NCI-H2196 treated with DMSO at 0.1 percent for 48 hours (cell line): Measurements from ENCODE around the gene FUT8.

Experiments
- DNase-seq: peaks from one replicate; lab custom pipeline; 2025; ENCODE audit not compliant: unreplicated experiment; lab: John Stamatoyannopoulos, UW

FUT8 gene

GRCh38 chr14:65552724-65553123 lies 140.2 kb downstream of the FUT8 start:
- DNase-seq: no peak

DNA sequence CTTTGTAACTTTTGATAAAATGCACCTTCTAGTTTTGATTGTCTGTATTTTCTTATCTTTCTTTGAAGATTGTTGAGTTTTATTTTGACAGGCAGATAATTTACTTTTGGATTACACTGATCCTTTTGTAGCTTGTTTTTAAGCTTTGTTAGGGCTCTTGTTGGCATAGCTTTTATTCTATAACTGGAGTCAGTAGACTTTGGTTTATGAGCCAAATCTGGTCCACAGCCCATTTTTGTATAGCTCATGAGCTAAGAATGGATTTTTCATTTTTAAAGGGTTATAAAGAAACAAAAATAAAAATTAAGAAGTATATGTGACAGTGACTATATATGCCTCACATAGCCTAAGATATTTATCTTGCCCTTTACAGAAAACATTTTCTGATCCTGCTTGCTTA lies 142.3 kb downstream of the FUT8 start:
- no peak for DNase-seq

GRCh38 chr14:65555358-65555757 lies 142.8 kb downstream of the FUT8 start:
- DNase-seq: no peak

- no peak for DNase-seq
These were observed 145.8 kb downstream of the FUT8 start for GRCh38 chr14:65558363-65558762.

DNA sequence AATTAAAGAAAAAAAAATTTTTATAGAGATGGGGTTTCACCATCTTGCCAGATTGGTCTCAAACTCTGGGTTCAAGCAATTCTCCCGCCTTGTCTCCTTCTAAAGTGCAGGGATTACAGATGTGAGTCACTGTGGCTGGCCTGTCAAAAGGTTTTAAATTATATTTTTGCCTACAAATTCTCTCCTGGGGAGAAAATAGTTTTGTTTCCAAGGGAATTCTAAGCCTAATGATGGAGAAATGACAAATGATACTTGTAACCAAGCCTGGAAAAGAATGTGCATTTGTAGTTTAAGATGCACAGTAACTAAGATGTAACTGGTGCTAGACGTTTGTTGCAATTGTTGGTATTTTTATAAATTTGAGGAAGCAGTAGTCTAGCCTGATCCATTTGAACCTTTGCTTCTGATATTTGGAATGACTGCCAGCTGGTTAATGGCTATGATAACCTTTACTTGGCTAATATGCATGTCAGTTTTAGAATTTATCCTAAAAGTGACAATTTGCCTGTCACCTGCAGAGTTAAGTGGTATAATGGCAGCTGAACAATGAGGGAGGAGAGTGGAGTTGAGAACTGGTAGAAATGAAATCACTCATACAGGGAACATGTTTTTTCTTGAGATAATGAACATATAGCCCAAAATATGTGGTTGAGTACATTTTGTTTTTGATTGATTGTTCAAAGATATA lies 148.0 kb downstream of the FUT8 start:
- DNase-seq: no peak

DNA sequence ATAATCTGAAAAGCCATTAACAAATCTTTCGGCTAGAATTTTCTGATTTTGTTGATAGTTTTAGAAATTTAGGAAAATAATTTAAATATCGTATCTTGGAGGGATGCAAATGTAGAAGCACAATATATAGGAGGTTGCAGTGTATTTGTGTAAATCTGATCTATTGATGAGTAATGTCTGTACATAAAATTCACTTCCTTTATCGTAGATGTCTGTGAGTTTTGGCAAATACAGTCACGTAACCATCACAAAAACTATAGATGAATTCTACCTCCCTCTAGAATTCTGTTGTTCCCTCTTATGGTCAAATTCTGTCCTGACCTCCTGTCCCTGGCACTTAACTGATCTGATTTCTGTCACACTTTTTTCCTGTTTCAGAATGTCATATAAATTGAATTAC lies 151.8 kb downstream of the FUT8 start:
- DNase-seq: no peak

DNA sequence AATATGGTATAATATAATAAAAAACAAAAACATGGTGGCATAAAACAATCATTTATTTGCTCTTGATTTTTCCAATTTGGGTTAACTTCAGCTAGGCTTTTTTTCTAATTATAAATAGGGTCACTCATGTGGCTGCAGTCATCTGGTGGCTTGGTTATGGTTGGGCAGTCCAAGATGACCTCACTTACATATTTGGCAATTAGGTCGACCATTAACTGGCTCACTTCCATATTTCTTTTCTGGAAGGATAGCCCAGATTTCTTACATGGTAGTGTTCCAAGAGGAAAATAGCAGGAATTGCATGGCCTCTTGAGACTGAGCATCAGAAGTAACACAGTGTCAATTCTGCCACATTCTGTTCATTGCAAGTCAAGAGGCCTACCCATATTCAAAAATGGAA lies 153.4 kb downstream of the FUT8 start:
- no peak for DNase-seq

DNA sequence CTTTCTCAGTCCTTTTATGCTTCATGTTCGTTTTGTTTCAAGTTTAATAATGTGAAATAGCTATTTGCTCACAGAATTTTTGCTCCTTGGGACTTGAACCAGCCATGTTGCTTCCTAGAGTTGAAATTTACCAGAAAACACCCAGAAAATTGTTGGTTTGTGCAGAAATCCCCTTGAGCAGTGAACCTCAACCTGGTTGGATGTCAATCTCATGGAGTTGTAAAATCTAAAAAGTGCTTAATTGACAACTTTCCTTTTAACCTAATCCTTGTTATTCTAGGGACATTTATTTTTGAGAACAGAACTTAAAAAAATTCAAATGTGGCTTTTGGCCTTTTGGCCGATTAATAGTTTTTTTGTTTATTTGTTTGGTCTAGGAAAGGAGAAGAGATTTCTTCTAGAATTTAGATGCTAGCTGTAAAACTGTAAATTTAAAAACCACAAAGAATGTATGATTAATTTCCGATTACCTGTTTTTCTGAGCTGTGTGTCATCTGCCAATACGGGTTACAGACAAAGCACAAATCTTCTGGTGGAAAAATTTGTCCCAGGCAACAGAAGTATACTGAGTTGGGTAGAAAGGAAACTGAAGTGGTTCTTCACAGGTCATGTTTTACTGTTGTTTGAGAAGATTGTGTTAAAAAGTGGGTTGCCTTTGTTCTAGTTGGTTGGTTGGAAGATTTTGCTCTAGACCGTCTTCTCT lies 154.4 kb downstream of the FUT8 start:
- DNase-seq: no peak

- DNase-seq: no peak
These were observed 162.1 kb downstream of the FUT8 start for GRCh38 chr14:65574611-65575010.

DNA sequence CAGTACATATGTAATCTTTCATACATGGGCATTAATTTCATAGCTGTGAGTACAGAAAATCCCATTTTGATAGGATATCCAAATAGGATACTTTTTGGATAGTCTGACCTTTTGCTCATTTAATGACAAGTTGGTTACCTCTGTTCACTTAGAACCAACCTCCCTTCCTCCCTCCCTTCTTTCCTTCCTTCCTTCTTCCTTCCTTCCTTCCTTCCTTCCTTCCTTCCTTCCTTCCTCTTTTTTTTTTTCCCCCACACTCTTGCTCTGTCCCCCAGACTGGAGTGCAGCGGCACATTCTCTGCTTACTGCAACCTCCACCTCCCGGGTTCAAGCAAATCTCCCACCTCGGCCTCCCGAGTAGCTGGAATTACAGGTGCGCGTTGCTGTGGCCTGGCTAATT lies 162.9 kb downstream of the FUT8 start:
- DNase-seq: no peak

DNA sequence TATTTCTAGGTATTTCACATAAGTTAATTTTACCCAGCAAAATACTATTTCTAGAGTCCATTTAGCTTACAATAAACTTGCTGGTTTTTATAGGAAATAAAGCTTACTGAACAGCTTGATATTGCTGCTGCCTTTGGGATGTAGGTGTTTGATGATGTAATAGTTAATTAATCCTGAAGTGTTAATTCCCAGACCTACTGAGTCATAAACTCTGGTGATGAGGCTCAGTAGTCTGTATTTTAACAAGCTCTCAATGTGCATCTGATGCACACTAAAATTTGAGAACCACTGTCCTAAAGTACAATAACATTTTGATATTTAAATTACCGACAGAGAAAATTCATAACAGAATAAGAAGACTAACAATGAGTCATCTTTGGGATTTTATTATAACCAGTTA lies 168.4 kb downstream of the FUT8 start:
- no peak for DNase-seq

GRCh38 chr14:65581378-65581777 lies 168.8 kb downstream of the FUT8 start:
- DNase-seq: no peak

DNA sequence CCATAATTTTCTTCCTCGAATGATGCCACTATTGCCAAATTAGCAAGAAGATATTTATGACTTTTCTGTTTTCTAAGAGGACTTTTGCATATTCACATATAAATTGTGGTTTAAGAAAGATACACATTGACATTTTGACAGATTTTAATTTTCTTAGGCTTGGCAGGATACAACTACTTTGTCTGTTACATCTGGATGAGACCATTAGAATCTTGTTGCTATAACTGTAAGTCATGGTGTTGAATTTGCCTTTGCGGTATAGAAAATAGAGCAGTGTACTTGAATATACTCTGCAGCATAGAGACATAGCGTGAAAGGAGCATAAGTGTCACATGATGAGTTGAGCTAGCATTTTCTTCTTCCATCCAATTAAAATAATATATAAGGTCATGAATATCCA lies 169.3 kb downstream of the FUT8 start:
- DNase-seq: no peak

DNA sequence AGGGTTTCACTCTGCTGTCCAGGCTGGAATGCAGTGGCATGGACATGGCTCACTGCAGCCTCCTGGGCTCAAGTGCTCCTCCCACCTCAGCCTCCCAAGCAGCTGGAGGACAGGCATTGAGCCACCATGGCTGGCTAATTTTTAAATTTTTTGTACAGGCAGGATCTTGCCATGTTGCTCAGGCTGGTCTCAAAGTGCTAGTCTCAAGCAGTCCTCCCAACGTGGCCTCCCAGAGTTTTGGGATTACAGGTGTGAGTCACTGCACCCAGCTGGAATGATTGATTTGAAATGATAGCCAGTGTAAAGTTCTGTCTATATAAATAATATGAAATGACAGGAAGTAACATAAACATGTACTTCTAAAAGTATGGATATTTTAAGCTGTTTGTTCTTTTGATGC lies 172.7 kb downstream of the FUT8 start:
- DNase-seq: no peak

DNA sequence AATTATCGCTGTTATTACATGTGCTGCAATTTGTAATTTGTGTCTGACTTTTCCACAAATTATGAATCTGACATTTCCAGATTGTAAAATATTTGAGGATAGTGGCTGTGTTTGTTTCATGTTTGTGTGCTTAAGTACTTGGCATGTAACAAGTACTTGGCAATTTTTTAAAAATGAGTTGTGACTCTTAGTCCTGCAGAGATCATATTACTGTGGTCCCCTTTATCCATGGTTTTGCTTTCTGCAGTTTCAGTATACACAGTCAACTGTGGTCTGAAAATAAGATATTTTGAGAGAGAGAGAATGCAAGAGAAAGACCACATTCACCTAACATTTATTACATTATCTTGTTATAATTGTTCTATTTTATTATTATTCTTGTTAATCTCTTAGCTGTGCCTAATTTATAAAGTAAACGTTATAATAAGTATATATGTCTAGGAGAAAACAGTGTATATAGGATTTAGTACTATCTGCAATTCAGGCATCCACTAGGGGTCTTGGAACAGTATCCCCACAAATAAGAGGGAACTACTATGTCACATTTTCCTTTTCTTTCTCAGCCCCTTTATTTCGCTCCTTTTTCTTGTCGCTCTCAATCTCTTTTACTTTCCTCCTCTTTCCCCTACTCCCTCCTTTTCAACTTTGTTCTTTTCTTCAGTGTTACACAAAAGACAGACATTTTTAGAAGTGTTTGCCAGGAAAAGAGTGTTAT lies 176.1 kb downstream of the FUT8 start:
- DNase-seq: no peak

- no peak for DNase-seq
These were observed 181.8 kb downstream of the FUT8 start for GRCh38 chr14:65594153-65594881.

GRCh38 chr14:65594882-65595237 lies 182.3 kb downstream of the FUT8 start:
- no peak for DNase-seq

DNA sequence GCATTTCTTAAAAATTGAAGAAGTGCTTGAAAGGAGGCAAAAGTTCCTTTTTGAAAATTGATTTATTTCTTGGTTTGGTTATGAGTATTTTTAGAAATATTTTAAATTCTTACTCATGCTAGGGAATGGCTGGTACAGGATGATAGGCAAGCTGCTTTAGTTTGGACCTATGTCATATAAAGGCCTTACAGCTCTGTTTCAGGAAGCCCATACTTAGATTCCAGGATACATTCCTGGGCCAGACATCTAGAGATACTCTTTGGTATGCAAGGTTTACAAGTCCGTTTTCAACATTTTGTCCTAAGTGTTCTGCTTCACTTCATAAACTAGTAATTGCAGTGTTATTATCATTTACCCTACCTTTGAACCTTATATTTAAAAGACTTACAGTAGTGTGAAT lies 186.8 kb downstream of the FUT8 start:
- DNase-seq: no peak

DNA sequence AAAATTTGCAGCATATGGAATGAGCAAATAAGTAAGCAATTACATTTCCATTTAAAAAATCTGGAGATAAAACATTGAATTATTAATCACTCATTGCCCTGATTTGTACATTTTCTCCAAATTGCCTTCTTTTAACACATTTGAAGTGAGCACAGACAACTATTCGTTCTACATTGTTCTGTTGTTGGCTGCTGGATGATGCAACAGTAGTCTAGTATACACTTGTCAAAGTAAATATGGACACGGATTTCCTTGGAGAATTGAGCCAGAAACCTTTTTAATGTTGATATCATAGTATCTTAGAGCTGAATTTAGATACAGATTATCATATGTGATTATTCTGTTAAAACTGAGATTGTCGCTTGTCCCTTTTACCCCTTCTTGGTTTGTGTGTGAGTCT lies 188.2 kb downstream of the FUT8 start:
- no peak for DNase-seq

GRCh38 chr14:65604535-65604934 lies 192.0 kb downstream of the FUT8 start:
- no peak for DNase-seq

- no peak for DNase-seq
These were observed 192.4 kb downstream of the FUT8 start for GRCh38 chr14:65604936-65605335.

DNA sequence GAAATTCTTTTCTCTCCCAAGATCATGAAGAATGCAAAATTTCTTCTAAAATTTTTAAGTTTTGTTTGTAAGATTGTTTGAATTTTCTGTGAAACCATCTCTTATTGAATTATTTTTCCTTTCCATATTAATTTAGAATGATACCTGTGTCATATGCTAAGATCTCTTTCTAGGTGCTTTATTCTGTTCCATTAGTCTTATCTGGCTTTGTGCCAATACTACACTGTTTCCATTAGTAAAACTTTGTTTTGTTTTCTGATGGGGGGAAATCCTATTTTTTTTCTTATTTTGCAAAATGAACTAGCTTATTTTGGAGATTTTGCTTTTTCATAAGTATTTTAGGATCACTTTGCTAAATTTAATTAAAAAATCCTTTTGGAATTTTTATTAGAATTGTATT lies 193.9 kb downstream of the FUT8 start:
- no peak for DNase-seq
